HG03469 (cell line): Measurements from ENCODE around the gene ZNF610.

Experiments used
- ATAC-seq: cut with Tn5 transposase; IDR thresholded peaks from one replicate; pipeline ENCODE4 v1.9.1; 2021; ENCODE audit warnings: mild to moderate bottlenecking, moderate library complexity, moderate number of reproducible peaks; ENCODE audit not compliant: unreplicated experiment

Gene ZNF610

GRCh38 chr19:52397310-52398080 lies 61.5 kb downstream of the ZNF610 start, which contains the start of gene ZNF528:
Gene ZNF528, plus strand, starts transcription at chr19:52397849. Its CDS starts 4,165 bp downstream, at chr19:52402014.
- ATAC-seq, result no peak

DNA sequence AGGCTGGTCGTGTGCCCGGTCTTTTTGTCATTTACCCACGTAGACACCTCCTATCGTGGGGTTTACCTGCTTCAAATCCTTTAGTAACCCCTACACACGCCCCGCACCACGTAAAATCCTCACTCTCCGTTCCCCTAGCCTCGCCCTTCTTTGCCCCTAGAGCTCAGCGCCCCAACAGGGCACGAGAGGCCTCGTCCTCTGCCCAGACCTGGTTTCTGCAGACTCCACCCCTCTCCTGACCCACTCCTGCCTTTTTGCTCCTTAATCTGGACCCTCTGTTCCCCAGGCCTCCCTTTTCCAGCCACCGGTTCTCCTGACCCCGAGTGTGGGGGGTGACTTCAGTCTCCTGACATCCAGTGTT lies 62.0 kb downstream of the ZNF610 start:
- no peak for ATAC-seq

- ATAC-seq, result no peak
Measured at GRCh38 chr19:52410276-52410675, 74.2 kb downstream of the ZNF610 start.

GRCh38 chr19:52415711-52416110 lies 79.7 kb downstream of the ZNF610 start:
- no peak for ATAC-seq
